PFSK-1 (cell line): Measurements from ENCODE around the gene TMEM245.

Experiments
- FOXP2 ChIP-seq: optimal IDR thresholded peaks from 2 replicates; pipeline ENCODE3; 2011; ENCODE audit warnings: borderline replicate concordance, control low read depth, inconsistent platforms; ENCODE audit not compliant: insufficient read depth; ENCODE audit errors: extremely low read length, extremely low read depth
- POLR2AphosphoS5 ChIP-seq: IDR thresholded peaks from 2 replicates; pipeline ENCODE4 v1.6.1; 2012; ENCODE audit warnings: low read depth, mild to moderate bottlenecking, control low read depth, low read length, moderate library complexity
- REST ChIP-seq, 2 experiments: IDR thresholded peaks; 2 replicates each; pipeline versions ENCODE4 v1.6.1 to v1.8.0; 2011 to 2012; ENCODE audit warnings: low read depth in 2 of 2, low read length in 2 of 2, control low read depth in 1 of 2, inconsistent platforms in 1 of 2, mild to moderate bottlenecking in 1 of 2, moderate library complexity in 1 of 2; ENCODE audit not compliant: insufficient read depth in 1 of 2
- SIN3A ChIP-seq: IDR thresholded peaks from 2 replicates; pipeline ENCODE4 v1.6.1; 2012; ENCODE audit warnings: mild to moderate bottlenecking, low read length, moderate library complexity, borderline replicate concordance; ENCODE audit not compliant: insufficient read depth
- TAF1 ChIP-seq: IDR thresholded peaks from 2 replicates; pipeline ENCODE4 v1.6.1; 2012; ENCODE audit warnings: low read length, control low read depth, borderline replicate concordance; ENCODE audit not compliant: insufficient read depth

The TMEM245 gene

GRCh38 chr9:109113254-109113653 is 6.5 kb downstream of the TMEM245 start:
- no peak for TF ChIP-seq FOXP2
- no peak for TF ChIP-seq POLR2AphosphoS5
- no peak for TF ChIP-seq SIN3A
- no peak for TF ChIP-seq REST (IDR thresholded peaks at IDR 0.05; ENCODE audit: insufficient read depth in 1 of 2, low read depth in 2 of 2, low read length in 2 of 2)
- no peak for TF ChIP-seq TAF1

- TF ChIP-seq POLR2AphosphoS5 (no peak), TAF1 (no peak), REST (IDR thresholded peaks at IDR 0.05; ENCODE audit: insufficient read depth in 1 of 2, low read depth in 2 of 2, low read length in 2 of 2) (no peak), SIN3A (no peak), FOXP2 (no peak)
Measured at GRCh38 chr9:109110329-109111021, 9.3 kb downstream of the TMEM245 start.

- TF ChIP-seq FOXP2 (no peak), POLR2AphosphoS5 (no peak), TAF1 (no peak), REST (IDR thresholded peaks at IDR 0.05; ENCODE audit: insufficient read depth in 1 of 2, low read depth in 2 of 2, low read length in 2 of 2) (no peak), SIN3A (no peak)
Measured at GRCh38 chr9:109109967-109110328, 9.8 kb downstream of the TMEM245 start.

- TF ChIP-seq FOXP2, result no peak
- TF ChIP-seq SIN3A, result no peak
- TF ChIP-seq POLR2AphosphoS5, result no peak
- TF ChIP-seq TAF1, result no peak
- no peak for TF ChIP-seq REST (IDR thresholded peaks at IDR 0.05; ENCODE audit: insufficient read depth in 1 of 2, low read depth in 2 of 2, low read length in 2 of 2)
Measured at GRCh38 chr9:109108318-109108717, 11.4 kb downstream of the TMEM245 start.
